ENCODE results near the gene NPC1.

DNA sequence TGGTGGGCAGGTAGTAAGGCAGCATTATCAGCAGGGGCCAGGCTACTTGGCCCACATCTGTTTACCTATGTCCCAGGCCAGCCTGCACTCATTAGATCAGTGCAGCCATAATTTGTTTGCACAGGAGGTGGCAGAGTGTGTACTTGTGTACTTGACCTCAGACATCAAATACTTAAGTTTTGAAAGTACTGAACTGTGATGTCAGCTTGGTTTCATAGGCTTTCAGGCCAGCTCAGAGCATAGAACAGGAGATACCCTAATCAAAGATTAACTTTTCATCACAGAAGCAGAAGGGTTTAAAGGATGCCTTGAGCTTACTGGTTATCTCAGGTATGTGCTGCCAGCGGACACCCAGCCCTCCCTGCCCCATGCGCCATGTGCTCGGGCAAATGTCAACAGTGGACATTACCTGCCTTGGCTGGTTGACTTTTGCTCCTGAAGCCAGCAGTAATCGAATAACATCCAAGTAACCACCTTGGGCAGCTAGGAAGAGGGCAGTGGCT, 43.2 kb upstream of the NPC1 start:
- no peak for TF ChIP-seq CTCF (IDR thresholded peaks at IDR 0.05; ENCODE audit: low read depth, low read length, poor library complexity, severe bottlenecking)
- no peak for TF ChIP-seq EZH2phosphoT487 (IDR thresholded peaks at IDR 0.05; ENCODE audit: borderline replicate concordance, low read length)
